ENCODE measurements around the gene DNAJC15.
"Not testable (repeated sequence)": the region's sequence is repeated elsewhere in the genome, so short reads cannot be mapped to it uniquely, and the experiment has no call there.

DNAJC15 gene

DNA sequence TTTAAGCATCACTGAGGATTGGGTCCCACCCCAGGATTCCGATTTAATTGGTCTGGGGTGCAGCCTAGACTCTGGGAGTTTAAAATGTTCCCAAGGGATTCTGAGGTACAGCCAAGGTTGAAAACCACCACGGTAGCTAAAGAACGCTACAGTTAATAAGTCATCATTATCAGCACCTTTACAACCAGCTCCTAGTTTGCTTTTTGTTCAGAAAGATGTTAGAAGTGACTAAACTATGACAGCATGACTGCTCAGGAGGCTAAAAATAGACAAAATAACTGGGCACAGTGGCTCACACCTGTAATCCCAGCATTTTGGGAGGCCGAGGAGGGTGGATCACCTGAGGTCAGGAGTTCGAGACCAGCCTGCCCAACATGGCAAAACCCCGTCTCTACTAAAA, 19.7 kb upstream of the DNAJC15 start:
- DNase-seq (ENCODE audit: low spot score), result no peak

DNA sequence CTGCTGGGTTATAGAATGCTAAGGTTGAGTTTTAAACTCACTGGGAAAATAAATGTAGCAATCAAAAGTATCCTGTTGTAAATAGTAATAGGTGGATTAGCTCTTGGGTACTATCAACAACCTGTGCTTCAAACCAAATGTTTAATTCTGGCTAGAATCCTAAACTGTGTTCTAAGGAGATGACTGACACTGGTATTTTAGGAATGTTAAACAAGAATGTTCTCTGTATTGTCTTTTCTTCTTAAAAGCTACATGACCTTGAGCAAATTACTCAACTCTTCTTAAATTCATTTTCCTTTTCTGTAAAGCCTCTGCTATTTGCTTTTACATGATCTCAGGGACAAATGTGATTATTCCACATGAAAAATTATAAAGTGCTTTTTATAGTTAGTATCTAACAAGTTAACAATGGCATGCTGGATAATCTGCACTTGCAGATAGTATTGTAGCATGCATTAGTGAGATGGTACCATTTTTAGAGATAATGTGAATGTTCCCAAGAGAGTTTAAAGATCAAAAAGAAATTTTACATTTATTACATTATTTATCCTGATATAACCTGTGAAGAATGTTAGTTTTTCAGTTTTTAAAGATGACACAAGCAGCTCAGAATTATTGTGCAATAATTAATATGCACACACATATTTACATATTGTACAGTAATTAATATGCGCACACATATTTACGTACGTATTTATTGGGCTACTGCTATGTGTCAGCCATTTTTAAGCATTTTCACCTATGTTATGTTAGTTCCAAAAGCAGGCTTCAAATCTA, 17.7 kb upstream of the DNAJC15 start:
- no peak for DNase-seq (ENCODE audit: low spot score)

DNA sequence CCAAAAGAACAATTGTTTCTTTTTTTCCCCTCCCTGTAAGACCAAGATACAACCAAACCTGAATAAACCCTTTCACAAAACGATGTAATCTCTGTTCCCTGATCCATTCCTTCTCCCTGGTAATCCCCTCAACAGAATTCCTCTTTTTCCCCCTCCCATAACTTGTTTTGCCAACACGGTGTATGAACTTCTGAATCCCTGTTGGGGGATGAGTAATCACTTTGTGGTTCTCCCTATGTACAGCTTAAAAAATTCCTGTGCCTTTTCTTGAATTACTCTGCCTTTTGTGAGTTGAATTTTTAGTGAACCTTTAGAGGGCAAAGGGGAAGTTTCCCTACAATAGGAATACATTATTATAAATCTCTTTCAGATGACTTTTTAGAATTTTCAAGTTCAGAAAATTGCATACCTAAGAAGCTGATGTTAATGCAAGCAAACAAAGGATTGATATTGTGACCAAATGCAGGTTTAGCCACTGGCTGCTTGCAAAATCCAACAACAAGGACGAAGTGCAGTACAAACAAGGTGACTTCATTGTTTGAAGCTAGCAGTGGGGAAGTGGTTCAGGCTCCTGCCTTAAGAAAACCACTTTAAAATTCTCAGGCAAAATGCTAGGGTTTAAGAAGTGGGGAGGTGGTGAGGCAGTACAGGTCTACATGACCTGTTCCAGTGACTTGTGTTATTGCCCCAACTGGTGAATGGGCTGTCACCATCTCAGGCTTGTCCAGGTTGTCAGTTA, 16.3 kb upstream of the DNAJC15 start:
- no peak for DNase-seq (ENCODE audit: low spot score)

DNA sequence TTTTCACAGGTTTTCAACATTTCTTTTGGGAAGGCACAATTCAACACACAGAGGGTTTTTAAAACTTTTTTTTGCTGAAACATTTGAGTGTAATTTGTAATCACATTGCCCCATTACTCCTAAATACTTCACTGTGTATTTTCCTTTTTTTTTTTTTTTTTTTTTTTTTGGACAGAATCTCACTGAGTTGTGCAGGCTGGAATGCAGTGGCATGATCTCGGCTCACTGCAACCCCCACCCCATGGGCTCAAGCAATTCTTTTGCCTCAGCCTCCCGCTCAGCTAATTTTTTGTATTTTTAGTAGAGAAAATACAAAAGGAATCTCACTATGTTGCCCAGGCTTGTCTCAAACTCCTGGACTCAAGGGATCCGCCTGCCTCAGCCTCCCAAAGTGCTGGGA, 14.8 kb upstream of the DNAJC15 start:
- no peak for DNase-seq (ENCODE audit: low spot score)

DNA sequence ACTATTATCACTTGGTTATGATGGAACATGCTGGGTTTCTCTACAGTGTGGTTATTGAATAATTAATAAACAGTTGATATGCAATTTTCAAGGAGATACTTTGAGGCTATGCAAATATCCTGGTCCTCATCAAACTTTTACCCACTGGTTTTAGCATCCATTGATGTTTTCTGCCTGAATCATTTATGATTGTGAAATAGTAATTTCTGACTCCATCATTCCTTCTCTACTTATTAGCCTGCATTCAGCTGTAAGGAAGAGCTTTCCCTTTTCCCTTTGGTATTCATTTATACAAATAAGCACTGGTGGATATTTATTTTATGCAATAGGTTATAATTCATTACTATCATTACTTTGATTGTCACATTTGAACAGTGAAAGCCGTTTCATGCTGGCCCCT, 13.9 kb upstream of the DNAJC15 start:
- no peak for DNase-seq (ENCODE audit: low spot score)

DNA sequence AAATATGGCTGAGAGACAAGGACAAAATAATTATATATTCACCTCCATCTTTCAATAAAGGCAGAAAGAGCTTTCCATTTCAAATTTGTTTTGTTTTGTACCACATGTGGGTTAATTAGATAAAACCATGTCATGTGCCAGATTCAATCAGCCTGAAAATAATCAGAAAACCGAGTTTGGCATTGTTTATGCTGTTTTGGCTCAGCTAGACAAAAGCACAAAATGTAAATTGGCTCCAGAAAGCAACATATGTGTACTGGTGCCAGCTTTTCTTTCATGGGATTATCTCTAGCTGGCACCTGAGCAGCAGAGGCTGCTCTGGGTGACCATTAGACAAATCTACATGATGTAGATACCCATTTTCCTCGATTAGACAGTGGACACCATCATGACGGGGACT, 9.2 kb upstream of the DNAJC15 start:
- DNase-seq (ENCODE audit: low spot score), result no peak

DNA sequence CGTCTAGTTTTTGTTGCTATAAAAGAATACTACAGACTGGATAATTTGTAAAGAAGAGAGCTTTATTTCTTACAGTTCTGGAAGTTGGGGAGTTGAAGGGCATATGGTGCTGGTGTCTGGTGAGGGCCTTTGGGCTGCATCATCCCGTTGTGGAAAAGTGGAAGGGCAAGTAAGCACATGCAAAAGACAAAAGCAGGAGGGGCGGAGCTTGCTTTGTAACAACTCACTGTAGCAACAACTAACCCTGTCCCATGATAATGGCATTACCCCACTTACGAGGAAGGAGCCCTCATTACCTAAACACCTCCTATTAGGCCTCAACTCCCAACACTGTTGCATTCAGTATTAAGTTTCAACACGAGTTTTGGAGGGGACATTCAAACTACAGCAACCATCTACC, 7.2 kb upstream of the DNAJC15 start:
- DNase-seq (ENCODE audit: low spot score), result no peak

DNA sequence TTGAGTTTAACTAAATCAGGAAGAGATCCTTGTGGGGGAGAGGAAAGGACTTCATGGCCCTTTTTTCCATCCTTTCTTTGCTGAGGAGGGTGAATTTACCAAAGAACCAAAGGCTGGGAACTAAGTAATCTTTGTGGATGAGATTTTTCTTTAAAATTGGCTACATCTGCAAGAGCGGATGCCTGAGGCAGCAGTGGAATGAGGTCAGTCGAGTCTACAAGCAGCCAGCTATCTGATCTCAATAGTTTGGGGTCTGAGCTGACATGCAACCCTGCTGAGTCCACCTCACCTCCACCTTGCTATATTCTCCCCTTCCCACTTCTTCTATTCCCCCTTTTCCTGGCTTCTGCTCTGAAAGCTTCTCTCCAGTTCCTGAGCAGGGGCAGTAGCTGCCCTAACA, 3.6 kb upstream of the DNAJC15 start:
- no peak for DNase-seq (ENCODE audit: low spot score)

DNA sequence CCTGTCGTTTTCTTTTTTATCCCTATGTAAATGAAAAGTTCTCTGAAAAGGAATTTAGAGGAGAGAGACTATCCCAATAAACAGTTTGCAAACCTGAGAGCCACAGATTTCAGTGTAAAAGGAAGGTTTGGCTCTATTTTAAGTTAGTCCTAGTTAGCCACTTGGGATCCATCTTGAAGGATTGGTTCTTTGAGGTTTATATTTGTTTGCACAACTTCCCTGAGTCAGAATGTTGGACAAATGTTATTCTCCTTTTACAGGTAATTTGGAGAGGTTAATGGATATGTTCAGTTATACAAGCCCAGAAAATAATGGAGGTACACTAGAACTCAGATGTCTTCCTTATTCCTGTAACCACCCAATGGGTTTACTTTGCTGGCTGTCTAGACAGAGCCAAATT, 2.6 kb upstream of the DNAJC15 start:
- no peak for DNase-seq (ENCODE audit: low spot score)

DNA sequence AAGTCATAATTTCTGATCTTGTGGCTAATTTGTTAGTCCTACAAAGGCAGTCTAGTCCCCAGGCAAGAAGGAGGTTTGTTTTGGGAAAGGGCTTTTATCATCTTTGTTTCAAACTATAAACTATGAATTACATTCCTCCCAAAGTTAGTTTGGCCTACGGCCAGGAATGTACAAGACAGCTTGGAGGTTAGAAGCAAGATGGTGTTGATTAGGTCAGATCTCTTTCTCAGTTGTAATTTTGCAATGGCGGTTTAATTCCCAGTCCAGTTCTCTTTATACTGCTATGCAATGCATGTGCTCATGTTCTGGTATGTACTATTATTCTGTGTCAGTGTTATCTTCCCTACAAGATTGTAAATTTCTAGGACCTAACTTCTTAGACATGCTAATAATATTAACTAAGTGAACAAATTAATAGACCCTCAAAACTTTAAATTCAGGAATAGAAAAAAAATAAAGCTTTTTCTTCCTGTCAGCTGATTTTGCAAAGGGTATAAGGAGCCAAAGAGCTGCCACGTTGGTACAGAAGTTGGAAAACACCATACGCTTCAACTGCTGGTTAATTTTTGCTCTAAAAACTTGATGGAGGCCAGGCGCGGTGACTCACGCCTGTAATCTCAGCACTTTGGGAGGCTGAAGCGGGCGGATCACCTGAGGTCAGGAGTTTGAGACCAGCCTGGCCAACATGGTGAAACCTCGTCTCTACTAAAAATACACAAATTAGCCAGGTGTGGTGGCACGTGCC, 1.3 kb upstream of the DNAJC15 start:
- no peak for DNase-seq (ENCODE audit: low spot score)

DNA sequence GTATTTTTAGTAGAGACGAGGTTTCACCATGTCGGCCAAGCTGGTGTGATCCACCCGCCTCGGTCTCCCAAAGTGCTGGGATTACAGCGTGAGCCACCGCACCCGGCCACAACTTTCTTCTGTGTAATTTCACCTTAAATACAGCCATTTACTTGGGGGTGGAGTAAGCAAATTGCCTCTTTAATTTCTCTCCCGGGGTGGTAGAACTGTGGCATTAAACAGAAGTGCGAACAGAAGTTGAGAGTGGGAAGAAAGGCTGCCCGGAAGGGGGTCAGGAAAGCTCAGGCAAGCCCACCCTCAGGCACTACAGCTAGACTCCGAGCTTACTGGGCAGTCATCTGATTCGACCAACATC, 475 bp upstream of the DNAJC15 start:
- no peak for DNase-seq (ENCODE audit: low spot score)

DNA sequence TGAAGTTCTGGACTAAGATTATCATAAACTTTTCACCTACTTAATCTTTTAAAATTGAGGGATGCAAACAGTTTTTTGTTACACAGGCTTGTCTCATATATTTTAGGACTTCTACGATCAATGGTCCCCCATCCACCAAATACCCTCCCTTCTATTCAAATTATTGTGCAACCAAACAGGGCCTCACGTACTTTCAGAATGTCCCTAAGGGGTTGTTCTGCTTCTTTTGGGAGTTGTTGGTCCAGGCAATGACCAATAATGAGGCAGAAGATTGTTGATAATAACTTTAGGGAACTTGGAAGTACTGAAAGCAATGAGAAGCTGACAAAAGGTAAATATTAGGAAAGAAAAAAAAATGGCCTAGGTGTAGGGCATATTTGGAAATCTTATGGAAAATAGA, 2.9 kb downstream of the DNAJC15 start:
- DNase-seq (ENCODE audit: low spot score), result no peak

DNA sequence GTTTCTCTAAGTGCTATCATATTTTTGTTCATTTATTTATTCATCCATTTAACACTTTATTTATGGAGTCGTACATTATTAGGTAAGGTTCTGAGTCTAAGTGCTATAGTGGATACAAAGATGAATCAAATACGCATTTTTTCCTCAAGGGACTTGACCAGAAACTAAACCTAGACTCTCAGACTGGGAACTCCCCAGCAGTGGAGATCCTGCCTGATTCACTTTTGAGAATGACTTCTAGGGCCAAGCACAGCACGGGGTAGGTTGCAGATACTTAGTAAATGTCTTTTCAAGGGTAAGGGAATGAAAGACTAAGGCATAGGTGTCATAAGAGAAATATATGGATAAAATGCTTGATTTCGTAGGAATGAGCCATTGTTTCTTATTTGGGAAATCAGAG, 7.2 kb downstream of the DNAJC15 start:
- no peak for DNase-seq (ENCODE audit: low spot score)

DNA sequence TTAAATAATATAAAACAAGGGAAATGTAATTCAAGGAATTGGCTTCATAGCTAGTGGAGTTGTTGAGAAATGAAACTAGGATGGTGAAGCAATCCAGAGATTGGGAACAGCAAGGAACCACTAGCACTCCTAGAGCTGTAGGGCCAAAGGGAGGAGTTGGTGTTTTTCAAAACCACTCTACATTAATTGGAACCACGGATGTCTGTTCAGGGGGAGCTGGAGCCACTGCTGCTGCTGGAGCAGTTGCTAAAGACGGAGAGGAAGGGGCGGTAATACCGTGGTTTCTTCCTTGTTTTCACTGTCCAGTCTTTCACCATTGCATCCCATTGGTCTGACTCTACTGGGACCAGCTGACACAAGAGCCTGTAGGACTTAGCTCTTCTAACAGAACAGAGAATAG, 8.5 kb downstream of the DNAJC15 start:
- no peak for DNase-seq (ENCODE audit: low spot score)

DNA sequence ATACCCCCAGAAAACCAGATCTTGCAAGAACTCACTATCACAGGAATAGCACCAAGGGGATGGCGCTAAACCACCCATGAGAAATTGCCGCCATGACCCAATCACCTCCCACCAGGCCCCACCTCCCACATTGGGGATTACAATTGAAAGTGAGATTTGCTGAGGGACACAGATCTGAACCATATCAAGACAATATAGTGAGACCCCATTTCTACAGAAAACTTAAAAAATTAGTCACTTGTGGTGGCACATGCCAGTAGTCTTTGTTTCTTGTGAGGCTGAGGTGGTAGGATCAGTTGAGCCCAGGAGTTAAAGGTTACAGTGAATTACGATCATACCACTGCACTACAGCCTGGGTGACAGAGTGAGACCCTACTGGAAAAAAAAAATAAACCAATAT, 9.7 kb downstream of the DNAJC15 start:
- no peak for DNase-seq (ENCODE audit: low spot score)

DNA sequence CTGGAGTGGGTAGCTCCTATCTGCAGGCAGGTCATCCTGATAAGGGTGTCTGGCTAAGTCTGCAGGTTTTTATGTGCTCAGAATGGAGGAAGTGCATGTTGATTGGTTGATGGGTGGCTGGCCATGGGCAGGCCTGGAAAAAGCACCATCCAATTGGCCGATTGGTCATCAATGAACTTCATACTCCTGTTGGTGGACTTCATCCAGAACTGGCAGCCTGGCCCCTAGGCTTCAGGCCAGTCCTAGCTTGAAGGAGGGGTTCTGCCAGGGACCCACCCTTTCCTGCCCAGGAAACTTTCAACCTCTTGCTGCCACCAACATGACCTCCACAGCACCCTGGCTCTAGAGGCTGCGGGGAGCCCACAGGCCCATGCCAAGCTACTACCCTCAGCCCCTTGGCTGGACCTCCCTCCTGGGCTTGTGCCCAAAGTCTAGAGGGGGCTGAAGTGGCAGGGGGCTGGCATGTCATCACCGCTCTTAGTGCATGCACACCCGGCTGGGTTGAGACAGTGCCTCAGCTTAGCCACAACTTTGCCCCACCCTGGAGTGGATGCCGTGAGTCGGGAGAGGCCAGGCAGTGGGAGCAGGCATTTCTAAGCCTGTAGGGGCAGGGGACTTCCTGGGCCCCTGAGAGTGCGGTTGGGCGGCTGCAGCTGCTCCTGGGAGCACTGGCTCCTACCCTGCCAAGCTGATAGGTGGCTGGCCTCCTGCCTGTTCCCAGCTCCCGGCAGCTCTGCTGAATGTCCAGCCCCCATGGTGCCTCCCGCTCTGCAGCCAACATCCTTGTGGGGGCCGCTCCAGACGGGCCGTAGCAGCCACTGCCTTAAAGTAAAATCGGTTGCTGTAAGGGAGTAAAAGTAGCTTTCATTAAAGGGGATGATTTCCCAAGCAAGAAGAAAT, 13.2 kb downstream of the DNAJC15 start:
- no peak for DNase-seq (ENCODE audit: low spot score)

DNA sequence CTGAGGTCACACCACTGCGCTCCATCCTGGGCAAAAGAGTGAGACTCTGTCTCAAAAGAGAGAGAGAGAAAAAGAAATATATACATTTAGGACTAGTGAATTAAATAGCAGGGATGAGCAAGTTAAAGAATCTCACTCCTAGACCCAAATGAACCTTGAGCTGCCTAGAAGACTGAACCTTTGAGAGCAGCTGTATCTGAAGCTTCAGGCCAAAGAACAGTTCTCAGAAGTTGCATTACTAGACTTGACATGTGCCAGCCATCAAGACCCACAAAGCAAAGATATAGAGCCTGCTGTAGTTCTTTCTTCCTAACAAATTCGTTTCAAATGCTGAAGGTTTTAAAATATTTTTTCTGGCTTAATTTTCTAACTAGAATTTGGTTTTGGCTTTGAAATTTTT, 16.6 kb downstream of the DNAJC15 start:
- DNase-seq (ENCODE audit: low spot score), result no peak

DNA sequence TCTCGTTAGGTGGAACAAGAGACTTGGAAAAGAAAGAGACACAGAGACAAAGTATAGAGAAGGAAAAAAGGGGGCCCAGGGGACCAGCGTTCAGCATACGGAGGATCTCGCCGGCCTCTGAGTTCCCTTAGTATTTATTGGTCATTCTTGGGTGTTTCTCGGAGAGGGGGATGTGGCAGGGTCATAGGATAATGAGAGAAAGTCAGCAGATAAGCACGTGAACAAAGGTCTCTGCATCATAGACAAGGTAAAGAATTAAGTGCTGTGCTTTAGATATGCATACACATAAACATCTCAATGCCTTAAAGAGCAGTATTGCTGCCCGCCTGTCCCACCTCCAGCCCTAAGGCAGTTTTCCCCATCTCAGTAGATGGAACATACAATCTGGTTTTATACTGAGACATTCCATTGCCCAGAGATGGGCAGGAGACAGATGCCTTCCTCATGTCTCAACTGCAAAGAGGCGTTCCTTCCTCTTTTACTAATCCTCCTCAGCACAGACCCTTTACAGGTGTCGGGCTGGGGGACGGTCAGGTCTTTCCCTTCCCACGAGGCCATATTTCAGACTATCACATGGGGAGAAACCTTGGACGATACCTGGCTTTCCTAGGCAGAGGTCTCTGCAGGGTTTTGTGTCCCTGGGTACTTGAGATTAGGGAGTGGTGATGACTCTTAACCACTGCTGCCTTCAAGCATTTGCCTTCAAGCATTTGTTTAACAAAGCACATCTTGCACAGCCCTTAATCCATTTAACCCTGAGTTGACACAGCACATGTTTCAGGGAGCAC, 17.4 kb downstream of the DNAJC15 start:
- not testable (repeated sequence) for DNase-seq (ENCODE audit: low spot score)

DNA sequence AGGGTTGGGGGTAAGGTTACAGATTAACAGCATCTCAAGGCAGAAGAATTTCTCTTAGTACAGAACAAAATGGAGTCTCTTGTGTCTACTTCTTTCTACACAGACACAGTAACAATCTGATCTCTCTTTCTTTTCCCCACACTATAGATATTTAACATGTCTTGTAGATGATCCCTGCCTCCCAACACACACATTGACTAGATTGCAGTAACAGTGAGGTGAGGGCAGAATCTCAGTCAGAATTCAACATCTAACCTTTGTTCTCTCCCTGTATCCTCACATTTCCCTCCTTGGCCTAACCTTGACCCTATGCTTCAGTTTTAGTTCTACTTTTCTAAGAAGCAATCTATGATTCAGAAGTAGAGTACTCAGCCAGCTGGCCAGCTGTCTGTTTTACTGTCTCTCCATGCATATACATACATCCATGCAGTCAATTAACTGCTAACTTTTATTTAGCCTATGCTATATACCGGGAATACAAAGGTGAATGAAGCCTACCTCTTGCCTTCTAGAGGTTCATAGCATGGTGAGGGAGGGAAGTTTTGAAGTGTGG, 18.1 kb downstream of the DNAJC15 start:
- no peak for DNase-seq (ENCODE audit: low spot score)

DNA sequence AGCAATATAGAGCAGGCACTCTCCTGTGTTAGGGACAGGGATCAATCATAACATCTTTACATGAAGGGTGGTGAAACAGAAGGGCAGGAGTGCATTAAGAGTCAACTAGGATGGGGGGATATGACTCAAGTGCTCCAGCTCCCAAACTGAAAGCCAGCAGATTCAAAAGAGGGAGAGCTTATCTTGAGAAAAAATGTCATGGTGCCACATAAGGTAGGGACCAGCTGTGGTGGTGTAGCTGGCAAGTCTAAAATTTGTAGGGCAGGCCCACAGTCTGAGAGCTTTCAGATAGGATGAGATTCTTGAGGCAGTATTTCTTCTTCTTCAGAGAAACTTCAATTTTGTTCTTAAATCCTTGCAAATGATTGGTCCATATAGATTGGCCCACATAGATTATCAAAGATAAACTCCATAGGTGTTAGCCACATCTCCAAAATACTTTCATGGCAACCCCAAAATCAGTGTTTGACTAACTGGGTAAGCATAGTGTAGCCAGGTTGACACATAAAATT, 19.1 kb downstream of the DNAJC15 start:
- DNase-seq (ENCODE audit: low spot score), result no peak
